Fibroblast of skin of left biceps (primary cell): ENCODE data around the gene RHBDF2.
"Not testable (repeated sequence)": the region's sequence is repeated elsewhere in the genome, so short reads cannot be mapped to it uniquely, and the experiment has no call there.

Experiments used
- DNase-seq, 2 experiments: peaks; one replicate each; pipeline ENCODE4 v3.0.0-alpha.2; 2013; ENCODE audit warnings: low read depth in 2 of 2

Gene RHBDF2

GRCh38 chr17:76538281-76538931 lies 37.2 kb upstream of the RHBDF2 start:
- no peak for DNase-seq

- DNase-seq = no peak
Observed at GRCh38 chr17:76537578-76538280, 36.5 kb upstream of the RHBDF2 start, which contains the start of gene CYGB. Gene CYGB (minus strand): TSS chr17:76537709. CDS start chr17:76537542, 167 bp downstream.

GRCh38 chr17:76537288-76537577 lies 36.0 kb upstream of the RHBDF2 start:
- no peak for DNase-seq

GRCh38 chr17:76536511-76537287 lies 35.5 kb upstream of the RHBDF2 start:
- no peak for DNase-seq

GRCh38 chr17:76535788-76536510 lies 34.7 kb upstream of the RHBDF2 start:
- DNase-seq = no peak

- DNase-seq = no peak
Observed at GRCh38 chr17:76534831-76535732, 33.9 kb upstream of the RHBDF2 start.

GRCh38 chr17:76533640-76534359 lies 32.6 kb upstream of the RHBDF2 start:
- not testable (repeated sequence) for DNase-seq

- no peak for DNase-seq
Observed at GRCh38 chr17:76532072-76532651, 30.9 kb upstream of the RHBDF2 start.

GRCh38 chr17:76531486-76532038 lies 30.3 kb upstream of the RHBDF2 start:
- no peak for DNase-seq

- DNase-seq = no peak
Observed at GRCh38 chr17:76530811-76531485, 29.7 kb upstream of the RHBDF2 start.

- DNase-seq = no peak
Observed at GRCh38 chr17:76530095-76530723, 29.0 kb upstream of the RHBDF2 start.

- no peak for DNase-seq
Observed at GRCh38 chr17:76529224-76530094, 28.2 kb upstream of the RHBDF2 start.

- DNase-seq = no peak
Observed at GRCh38 chr17:76528528-76529223, 27.5 kb upstream of the RHBDF2 start.

- DNase-seq = no peak
Observed at GRCh38 chr17:76528156-76528527, 26.9 kb upstream of the RHBDF2 start.

- no peak for DNase-seq
Observed at GRCh38 chr17:76527430-76528111, 26.3 kb upstream of the RHBDF2 start.

- DNase-seq = not testable (repeated sequence)
Observed at GRCh38 chr17:76527016-76527415, 25.8 kb upstream of the RHBDF2 start.

GRCh38 chr17:76525513-76525833 lies 24.2 kb upstream of the RHBDF2 start:
- not testable (repeated sequence) for DNase-seq
